ENCODE results near the gene CARMIL1. TPM values are rescaled to one million over a fixed set of nuclear protein-coding genes. Genes with fewer than 3 reads are reported as not detected.

CARMIL1 gene
- total and polyA plus RNA-seq, 10 of the 15 experiments (the other 5 are each of a cell fraction or from before 2014, with no cell fraction given) = 6.4 to 18.1 (median 10.3) TPM

DNA sequence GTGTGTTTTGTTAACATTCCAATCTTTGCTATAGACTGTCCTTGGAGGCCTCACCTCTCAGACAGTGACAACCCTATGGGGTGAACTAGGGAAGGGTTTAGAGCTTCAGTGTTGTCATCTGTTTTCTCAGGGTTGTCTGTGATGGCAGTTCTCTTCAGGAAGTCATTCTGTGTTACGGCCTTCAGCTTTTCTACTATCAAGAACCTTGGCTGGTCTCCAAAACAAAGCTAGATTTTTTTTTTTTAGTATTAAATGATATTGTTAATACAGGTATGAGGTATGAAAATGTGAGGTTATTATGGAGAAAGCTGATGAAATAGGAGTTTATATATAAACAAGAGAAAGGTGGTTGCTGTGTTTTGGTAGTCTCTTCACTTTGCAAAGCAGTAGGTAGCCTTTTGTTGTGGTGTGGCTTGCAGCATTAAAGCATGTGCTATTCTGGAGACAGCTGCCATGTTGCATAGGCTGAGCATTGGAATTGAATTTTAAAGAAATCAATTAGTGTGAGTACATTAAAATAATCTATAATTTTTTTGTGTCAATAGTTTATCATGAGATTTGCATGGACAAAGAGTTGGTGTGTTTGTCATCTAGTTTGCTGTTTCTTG, 162.6 kb downstream of the CARMIL1 start:
- POLR2A ChIA-PET = interaction anchor here (0.6 kb wide), 1 partner anchor 65 kb away, joined by 3 read pairs; no protein-coding TSS in a partner anchor
- H3K4me1 ChIP-seq (ENCODE audit: control insufficient read depth, insufficient read depth, low read length) = no peaks in the 10 kb centered on the region
- H3K27ac ChIP-seq (ENCODE audit: control insufficient read depth, insufficient read depth) = no peak overlapping the region
- BruUV-seq (replicated peaks) = no TSS peak
- RAD21 ChIA-PET (ENCODE audit: unreplicated experiment) = interaction anchor here (0.6 kb wide), 1 partner anchor 44 kb away, joined by 3 read pairs; no protein-coding TSS in a partner anchor
- CTCF ChIA-PET = interaction anchor here (1.0 kb wide), 1 partner anchor 28 kb away, joined by 3 read pairs; no protein-coding TSS in a partner anchor
- no peaks in the 10 kb centered on the region for H3K27me3 ChIP-seq (replicated peaks in 1 of 2; ENCODE audit: control insufficient read depth in 2 of 2, insufficient read depth in 2 of 2, low read length in 1 of 2)
- ATAC-seq (no peak), FAIRE-seq (no peak), DNase-seq (ENCODE audit: low read depth, low spot score) (no peak)
- intact Hi-C loops (cut with micrococcal nuclease; ENCODE audit: unreplicated experiment) (no loop called here), in situ Hi-C loops (cut with MboI) (no loop called here)
- 74% methylated on average over 1 of the region's 1 CpG for WGBS (ENCODE audit: insufficient coverage, insufficient replicate concordance, low lambda C conversion rate, missing lambda C conversion rate)
- SMC1A ChIA-PET (ENCODE audit: uncharacterized antibody, unreplicated experiment) = interaction anchor here (0.6 kb wide), 1 partner anchor 73 kb away, joined by 4 read pairs; no protein-coding TSS in a partner anchor
- TF ChIP-seq SIX5 (IDR thresholded peaks at IDR 0.05; ENCODE audit: low read depth, low read length, severe bottlenecking) (no peak), RFX5 (IDR thresholded peaks at IDR 0.05; ENCODE audit: low read depth, low read length) (no peak)
- H3K79me2 ChIP-seq (ENCODE audit: control insufficient read depth, insufficient read depth, low read length) = no peaks in the 10 kb centered on the region
- no peaks in the 10 kb centered on the region for H3K36me3 ChIP-seq (ENCODE audit: control insufficient read depth in 2 of 2, insufficient read depth in 2 of 2, low read length in 1 of 2)
- no peak overlapping the region for H3K4me3 ChIP-seq
- no peak overlapping the region for H2AFZ ChIP-seq (ENCODE audit: control insufficient read depth, low read depth, low read length)
- H3K9me3 ChIP-seq (replicated peaks; ENCODE audit: control insufficient read depth, insufficient read depth, low read length) = peaks cover 2% of the 10 kb centered on the region; the same call in 2 of the 3 replicates
- no peak overlapping the region for H3K9ac ChIP-seq (ENCODE audit: control insufficient read depth, insufficient read depth, low read length)
- H4K20me1 ChIP-seq (ENCODE audit: control insufficient read depth, insufficient read depth) = no peaks in the 10 kb centered on the region
- no peak overlapping the region for H3K4me2 ChIP-seq (ENCODE audit: control insufficient read depth, insufficient read depth)

DNA sequence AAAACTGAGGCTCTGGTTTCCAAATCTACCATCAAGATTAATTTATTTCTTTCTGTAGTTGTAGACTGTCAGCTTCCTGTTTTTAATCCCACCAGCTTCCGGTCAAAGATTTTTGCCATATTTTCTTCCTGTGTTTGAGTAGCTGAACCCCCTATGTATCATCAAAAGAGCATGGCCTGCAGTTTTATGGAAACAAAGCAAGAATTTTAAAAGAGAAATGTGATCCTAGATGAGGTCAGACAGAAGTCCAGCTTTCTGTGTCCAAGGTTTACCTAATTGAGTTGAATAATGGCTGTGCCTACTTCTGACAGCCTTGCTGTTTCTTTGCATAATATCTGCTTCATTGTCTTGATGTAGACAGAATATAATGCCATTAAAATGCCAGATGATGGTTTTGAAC, 163.7 kb downstream of the CARMIL1 start:
- Histone ChIP-seq H3K79me2 (ENCODE audit: control insufficient read depth, insufficient read depth, low read length) (no peaks in the 10 kb centered on the region), H4K20me1 (ENCODE audit: control insufficient read depth, insufficient read depth) (no peaks in the 10 kb centered on the region), H3K9me3 (replicated peaks; ENCODE audit: control insufficient read depth, insufficient read depth, low read length) (peaks cover 2% of the 10 kb centered on the region; the same call in 2 of the 3 replicates), H3K36me3 (ENCODE audit: control insufficient read depth in 2 of 2, insufficient read depth in 2 of 2, low read length in 1 of 2) (no peaks in the 10 kb centered on the region), H3K4me2 (ENCODE audit: control insufficient read depth, insufficient read depth) (no peak overlapping the region), H2AFZ (ENCODE audit: control insufficient read depth, low read depth, low read length) (no peak overlapping the region), H3K9ac (ENCODE audit: control insufficient read depth, insufficient read depth, low read length) (no peak overlapping the region), H3K4me1 (ENCODE audit: control insufficient read depth, insufficient read depth, low read length) (no peaks in the 10 kb centered on the region; the same call in 1 of the 2 replicates), H3K4me3 (no peak overlapping the region), H3K27me3 (replicated peaks in 1 of 2; ENCODE audit: control insufficient read depth in 2 of 2, insufficient read depth in 2 of 2, low read length in 1 of 2) (no peaks in the 10 kb centered on the region), H3K27ac (ENCODE audit: control insufficient read depth, insufficient read depth) (no peak overlapping the region)
- ChIA-PET SMC1A (ENCODE audit: uncharacterized antibody, unreplicated experiment) (no interaction called here), CTCF (no interaction called here), POLR2A (no interaction called here), RAD21 (ENCODE audit: unreplicated experiment) (interaction anchor here (0.9 kb wide), 1 partner anchor 172 kb away, joined by 4 read pairs; no protein-coding TSS in a partner anchor)
- DNase-seq (ENCODE audit: low read depth, low spot score) (no peak), FAIRE-seq (no peak), ATAC-seq (no peak)
- WGBS (ENCODE audit: insufficient coverage, insufficient replicate concordance, low lambda C conversion rate, missing lambda C conversion rate) = 100% methylated on average over 1 of the region's 1 CpG
- in situ Hi-C loops (cut with MboI) (no loop called here), intact Hi-C loops (cut with micrococcal nuclease; ENCODE audit: unreplicated experiment) (no loop called here)
- BruUV-seq (replicated peaks) = no TSS peak
- TF ChIP-seq NFXL1 (IDR thresholded peaks at IDR 0.05; ENCODE audit: borderline replicate concordance) (no peak), RB1 (IDR thresholded peaks at IDR 0.05; ENCODE audit: borderline replicate concordance) (no peak), CHD2 (IDR thresholded peaks at IDR 0.05; ENCODE audit: borderline replicate concordance, low read depth, low read length) (no peak), EP300 (IDR thresholded peaks at IDR 0.05; ENCODE audit: borderline replicate concordance in 1 of 2, control insufficient read depth in 1 of 2, low read depth in 2 of 2, low read length in 2 of 2) (no peak), HCFC1 (IDR thresholded peaks at IDR 0.05; ENCODE audit: low read length) (no peak)
- TF ChIP-seq, protein P1, sequence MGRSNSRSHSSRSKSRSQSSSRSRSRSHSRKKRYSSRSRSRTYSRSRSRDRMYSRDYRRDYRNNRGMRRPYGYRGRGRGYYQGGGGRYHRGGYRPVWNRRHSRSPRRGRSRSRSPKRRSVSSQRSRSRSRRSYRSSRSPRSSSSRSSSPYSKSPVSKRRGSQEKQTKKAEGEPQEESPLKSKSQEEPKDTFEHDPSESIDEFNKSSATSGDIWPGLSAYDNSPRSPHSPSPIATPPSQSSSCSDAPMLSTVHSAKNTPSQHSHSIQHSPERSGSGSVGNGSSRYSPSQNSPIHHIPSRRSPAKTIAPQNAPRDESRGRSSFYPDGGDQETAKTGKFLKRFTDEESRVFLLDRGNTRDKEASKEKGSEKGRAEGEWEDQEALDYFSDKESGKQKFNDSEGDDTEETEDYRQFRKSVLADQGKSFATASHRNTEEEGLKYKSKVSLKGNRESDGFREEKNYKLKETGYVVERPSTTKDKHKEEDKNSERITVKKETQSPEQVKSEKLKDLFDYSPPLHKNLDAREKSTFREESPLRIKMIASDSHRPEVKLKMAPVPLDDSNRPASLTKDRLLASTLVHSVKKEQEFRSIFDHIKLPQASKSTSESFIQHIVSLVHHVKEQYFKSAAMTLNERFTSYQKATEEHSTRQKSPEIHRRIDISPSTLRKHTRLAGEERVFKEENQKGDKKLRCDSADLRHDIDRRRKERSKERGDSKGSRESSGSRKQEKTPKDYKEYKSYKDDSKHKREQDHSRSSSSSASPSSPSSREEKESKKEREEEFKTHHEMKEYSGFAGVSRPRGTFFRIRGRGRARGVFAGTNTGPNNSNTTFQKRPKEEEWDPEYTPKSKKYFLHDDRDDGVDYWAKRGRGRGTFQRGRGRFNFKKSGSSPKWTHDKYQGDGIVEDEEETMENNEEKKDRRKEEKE (IDR thresholded peaks at IDR 0.05) = no peak
- TF ChIP-seq, protein P2, sequence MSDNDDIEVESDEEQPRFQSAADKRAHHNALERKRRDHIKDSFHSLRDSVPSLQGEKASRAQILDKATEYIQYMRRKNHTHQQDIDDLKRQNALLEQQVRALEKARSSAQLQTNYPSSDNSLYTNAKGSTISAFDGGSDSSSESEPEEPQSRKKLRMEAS (IDR thresholded peaks at IDR 0.05; ENCODE audit: low read depth, low read length) = no peak
- TF ChIP-seq, protein P3, sequence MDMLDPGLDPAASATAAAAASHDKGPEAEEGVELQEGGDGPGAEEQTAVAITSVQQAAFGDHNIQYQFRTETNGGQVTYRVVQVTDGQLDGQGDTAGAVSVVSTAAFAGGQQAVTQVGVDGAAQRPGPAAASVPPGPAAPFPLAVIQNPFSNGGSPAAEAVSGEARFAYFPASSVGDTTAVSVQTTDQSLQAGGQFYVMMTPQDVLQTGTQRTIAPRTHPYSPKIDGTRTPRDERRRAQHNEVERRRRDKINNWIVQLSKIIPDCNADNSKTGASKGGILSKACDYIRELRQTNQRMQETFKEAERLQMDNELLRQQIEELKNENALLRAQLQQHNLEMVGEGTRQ (IDR thresholded peaks at IDR 0.05; ENCODE audit: borderline replicate concordance, low read depth, low read length) = no peak
- TF ChIP-seq, protein P4, sequence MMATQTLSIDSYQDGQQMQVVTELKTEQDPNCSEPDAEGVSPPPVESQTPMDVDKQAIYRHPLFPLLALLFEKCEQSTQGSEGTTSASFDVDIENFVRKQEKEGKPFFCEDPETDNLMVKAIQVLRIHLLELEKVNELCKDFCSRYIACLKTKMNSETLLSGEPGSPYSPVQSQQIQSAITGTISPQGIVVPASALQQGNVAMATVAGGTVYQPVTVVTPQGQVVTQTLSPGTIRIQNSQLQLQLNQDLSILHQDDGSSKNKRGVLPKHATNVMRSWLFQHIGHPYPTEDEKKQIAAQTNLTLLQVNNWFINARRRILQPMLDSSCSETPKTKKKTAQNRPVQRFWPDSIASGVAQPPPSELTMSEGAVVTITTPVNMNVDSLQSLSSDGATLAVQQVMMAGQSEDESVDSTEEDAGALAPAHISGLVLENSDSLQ (IDR thresholded peaks at IDR 0.05) = no peak
